HepG2 (cell line): ENCODE data around the gene TOMM20. TPM values are rescaled to one million over a fixed set of nuclear protein-coding genes. Genes with fewer than 3 reads are reported as not detected.
A peak's percentile ranks its signal among the peaks of the same experiment; 100 is the strongest.

Experiments
- JUN ChIP-seq: sonication (generic); formaldehyde crosslinking; IDR thresholded peaks from 2 replicates; pipeline ENCODE4 v1.4.0; 2020; ENCODE audit warnings: mild to moderate bottlenecking, missing genetic modification reagents
- RAD51 ChIP-seq: fragments of 450-650 bp; IDR thresholded peaks from 2 replicates; pipeline ENCODE4 v1.6.1; 2016; ENCODE audit warnings: borderline replicate concordance
- SAFB2 ChIP-seq: sonication (generic); formaldehyde crosslinking; IDR thresholded peaks from 2 replicates; pipeline ENCODE4 v1.5.1; 2020; ENCODE audit warnings: missing genetic modification reagents, low read depth, mild to moderate bottlenecking, borderline replicate concordance
- SMYD3 ChIP-seq: sonication (generic); formaldehyde crosslinking; IDR thresholded peaks from 2 replicates; pipeline ENCODE4 v1.8.1; 2023; ENCODE audit warnings: mild to moderate bottlenecking, missing genetic modification reagents
- SUZ12 ChIP-seq: fragments of 150-350 bp; IDR thresholded peaks from 2 replicates; pipeline ENCODE4 v1.6.1; 2014; ENCODE audit warnings: low read depth, low read length
- TBX3 ChIP-seq: fragments of 450-650 bp; IDR thresholded peaks from 2 replicates; pipeline ENCODE4 v1.6.1; 2017; ENCODE audit warnings: antibody characterized with exemption, mild to moderate bottlenecking, inconsistent platforms, borderline replicate concordance
- ZFP36L2 ChIP-seq: sonication (generic); formaldehyde crosslinking; IDR thresholded peaks from 2 replicates; pipeline ENCODE4 v1.4.0; 2020; ENCODE audit warnings: missing genetic modification reagents
- ZNF225 ChIP-seq: sonication (generic); formaldehyde crosslinking; IDR thresholded peaks from 2 replicates; pipeline ENCODE4 v1.4.0; 2020; ENCODE audit warnings: mild to moderate bottlenecking, missing genetic modification reagents
- ZNF44 ChIP-seq: sonication (generic); formaldehyde crosslinking; IDR thresholded peaks from 2 replicates; pipeline ENCODE4 v1.5.1; 2020; ENCODE audit warnings: mild to moderate bottlenecking, missing genetic modification reagents
- ZNF484 ChIP-seq: sonication (generic); formaldehyde crosslinking; IDR thresholded peaks from 2 replicates; pipeline ENCODE4 v1.5.1; 2020; ENCODE audit warnings: mild to moderate bottlenecking, low read depth, missing genetic modification reagents, borderline replicate concordance
- ZNF615 ChIP-seq: sonication (generic); formaldehyde crosslinking; IDR thresholded peaks from 2 replicates; pipeline ENCODE4 v1.5.0; 2020; ENCODE audit warnings: mild to moderate bottlenecking, missing genetic modification reagents, borderline replicate concordance
- ZZZ3 ChIP-seq: sonication (generic); formaldehyde crosslinking; IDR thresholded peaks from 2 replicates; pipeline ENCODE4 v1.4.0; 2020; ENCODE audit warnings: missing genetic modification reagents, mild to moderate bottlenecking, borderline replicate concordance
- polyA plus RNA-seq, 8 experiments: library from polyadenylated mRNA; depleted of rRNA in 3 of 8; stranded (reverse) in 7 of 8; unstranded in 1 of 8; fragments of >200 nt; fragmentation: Illumina TruSeq in 4 of 8; extraction: Trizol in 4 of 8; gene quantifications; 2 replicates each; pipeline versions ENCODE4 v1.2.1 to v1.2.3, GENCODE V29; 2011 to 2016; ENCODE audit warnings: low read depth in 4 of 8, missing spikeins in 1 of 8, mixed read lengths in 1 of 8; ENCODE audit not compliant: insufficient read depth in 1 of 8
- total RNA-seq, 5 experiments: library from RNA; depleted of rRNA; stranded (reverse); fragments of >200 nt; fragmentation: Illumina TruSeq; extraction: Trizol; gene quantifications; 2 replicates each; pipeline ENCODE4 v1.2.3, GENCODE V29; 2016; ENCODE audit warnings: low read depth in 1 of 5
- TF ChIP-seq, protein P1 (sequence below): IDR thresholded peaks from 2 replicates; pipeline ENCODE4 v1.6.1; 2016
- TF ChIP-seq, protein P2 (sequence below): sonication (generic); formaldehyde crosslinking; IDR thresholded peaks from 2 replicates; pipeline ENCODE4 v1.8.0; 2022; ENCODE audit warnings: missing genetic modification reagents, low read depth, mild to moderate bottlenecking, borderline replicate concordance
- TF ChIP-seq, protein P3 (sequence below): sonication (generic); formaldehyde crosslinking; IDR thresholded peaks from 2 replicates; pipeline ENCODE4 v1.4.0; 2020; ENCODE audit warnings: missing genetic modification reagents
- TF ChIP-seq, protein P4 (sequence below): sonication (generic); formaldehyde crosslinking; conservative IDR thresholded peaks from 2 replicates; pipeline ENCODE4 v1.5.0; 2020; ENCODE audit warnings: missing genetic modification reagents
- TF ChIP-seq, protein P5 (sequence below): sonication (generic); IDR thresholded peaks from 2 replicates; pipeline ENCODE4 v1.6.1; 2016; ENCODE audit warnings: low read depth, borderline replicate concordance

Gene TOMM20
- total and polyA plus RNA-seq, 2 of the 13 experiments (the other 11 are each of a cell fraction or from before 2014, with no cell fraction given) = 153 to 376 TPM

DNA sequence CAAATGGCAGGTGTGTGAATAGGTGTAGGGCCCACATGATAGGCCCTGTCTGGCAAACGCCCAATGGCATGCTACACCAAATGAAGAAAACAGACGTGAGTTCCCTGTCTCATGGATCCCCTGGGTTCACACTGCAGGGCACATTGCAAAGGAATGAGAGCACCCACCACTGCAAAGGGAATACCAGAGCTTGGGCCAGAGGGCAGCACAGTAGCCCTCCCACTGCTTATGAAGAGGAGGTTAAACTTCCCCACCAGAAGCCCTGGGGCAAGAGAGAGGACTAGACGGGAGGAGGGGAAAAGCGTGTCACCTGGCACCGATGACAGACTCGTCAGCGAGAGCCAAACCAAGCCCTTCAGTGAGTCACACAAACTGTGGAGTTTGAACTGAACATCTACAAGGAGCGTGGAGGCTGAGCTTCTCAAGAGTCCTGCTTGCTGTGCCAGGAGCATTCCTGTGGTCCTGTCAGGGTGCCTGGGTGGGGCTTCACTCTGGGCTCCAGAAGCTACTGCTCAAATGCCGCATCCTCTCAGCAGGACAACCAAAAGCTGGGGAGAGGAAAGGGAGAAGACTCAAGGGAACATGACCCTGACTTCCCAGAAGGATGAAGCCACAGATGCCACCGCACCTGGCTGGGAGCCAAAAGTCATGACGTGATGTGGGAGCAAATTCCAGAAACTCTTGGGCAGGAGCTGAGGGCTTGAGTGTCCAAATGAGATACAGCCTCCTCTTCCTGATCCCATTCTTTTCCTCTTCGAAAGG, 61.1 kb downstream of the TOMM20 start (continued):
- TF ChIP-seq, protein P1, sequence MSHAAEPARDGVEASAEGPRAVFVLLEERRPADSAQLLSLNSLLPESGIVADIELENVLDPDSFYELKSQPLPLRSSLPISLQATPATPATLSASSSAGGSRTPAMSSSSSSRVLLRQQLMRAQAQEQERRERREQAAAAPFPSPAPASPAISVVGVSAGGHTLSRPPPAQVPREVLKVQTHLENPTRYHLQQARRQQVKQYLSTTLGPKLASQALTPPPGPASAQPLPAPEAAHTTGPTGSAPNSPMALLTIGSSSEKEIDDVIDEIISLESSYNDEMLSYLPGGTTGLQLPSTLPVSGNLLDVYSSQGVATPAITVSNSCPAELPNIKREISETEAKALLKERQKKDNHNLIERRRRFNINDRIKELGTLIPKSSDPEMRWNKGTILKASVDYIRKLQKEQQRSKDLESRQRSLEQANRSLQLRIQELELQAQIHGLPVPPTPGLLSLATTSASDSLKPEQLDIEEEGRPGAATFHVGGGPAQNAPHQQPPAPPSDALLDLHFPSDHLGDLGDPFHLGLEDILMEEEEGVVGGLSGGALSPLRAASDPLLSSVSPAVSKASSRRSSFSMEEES (CRISPR knock-in tag) = no peak
- TF ChIP-seq ZNF615 (CRISPR knock-in tag) (no peak), RAD51 (no peak), ZNF44 (no peak), SMYD3 (CRISPR knock-in tag) (no peak), ZNF484 (CRISPR knock-in tag) (no peak), TBX3 (no peak), SUZ12 (no peak), ZFP36L2 (no peak), JUN (CRISPR knock-in tag) (0 out of 2 replicates have a peak, but pooled peaks have one; percentile 55), SAFB2 (no peak), ZZZ3 (CRISPR knock-in tag) (no peak), ZNF225 (CRISPR knock-in tag) (no peak)
- TF ChIP-seq, protein P2, sequence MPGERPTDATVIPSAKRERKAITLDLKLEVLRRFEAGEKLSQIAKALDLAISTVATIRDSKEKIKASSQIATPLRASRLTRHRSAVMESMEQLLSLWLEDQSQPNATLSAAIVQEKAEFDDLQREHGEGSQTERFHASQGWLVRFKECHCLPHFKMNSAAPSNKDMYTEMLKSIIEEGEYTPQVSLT (CRISPR knock-in tag) = no peak
- TF ChIP-seq, protein P3, sequence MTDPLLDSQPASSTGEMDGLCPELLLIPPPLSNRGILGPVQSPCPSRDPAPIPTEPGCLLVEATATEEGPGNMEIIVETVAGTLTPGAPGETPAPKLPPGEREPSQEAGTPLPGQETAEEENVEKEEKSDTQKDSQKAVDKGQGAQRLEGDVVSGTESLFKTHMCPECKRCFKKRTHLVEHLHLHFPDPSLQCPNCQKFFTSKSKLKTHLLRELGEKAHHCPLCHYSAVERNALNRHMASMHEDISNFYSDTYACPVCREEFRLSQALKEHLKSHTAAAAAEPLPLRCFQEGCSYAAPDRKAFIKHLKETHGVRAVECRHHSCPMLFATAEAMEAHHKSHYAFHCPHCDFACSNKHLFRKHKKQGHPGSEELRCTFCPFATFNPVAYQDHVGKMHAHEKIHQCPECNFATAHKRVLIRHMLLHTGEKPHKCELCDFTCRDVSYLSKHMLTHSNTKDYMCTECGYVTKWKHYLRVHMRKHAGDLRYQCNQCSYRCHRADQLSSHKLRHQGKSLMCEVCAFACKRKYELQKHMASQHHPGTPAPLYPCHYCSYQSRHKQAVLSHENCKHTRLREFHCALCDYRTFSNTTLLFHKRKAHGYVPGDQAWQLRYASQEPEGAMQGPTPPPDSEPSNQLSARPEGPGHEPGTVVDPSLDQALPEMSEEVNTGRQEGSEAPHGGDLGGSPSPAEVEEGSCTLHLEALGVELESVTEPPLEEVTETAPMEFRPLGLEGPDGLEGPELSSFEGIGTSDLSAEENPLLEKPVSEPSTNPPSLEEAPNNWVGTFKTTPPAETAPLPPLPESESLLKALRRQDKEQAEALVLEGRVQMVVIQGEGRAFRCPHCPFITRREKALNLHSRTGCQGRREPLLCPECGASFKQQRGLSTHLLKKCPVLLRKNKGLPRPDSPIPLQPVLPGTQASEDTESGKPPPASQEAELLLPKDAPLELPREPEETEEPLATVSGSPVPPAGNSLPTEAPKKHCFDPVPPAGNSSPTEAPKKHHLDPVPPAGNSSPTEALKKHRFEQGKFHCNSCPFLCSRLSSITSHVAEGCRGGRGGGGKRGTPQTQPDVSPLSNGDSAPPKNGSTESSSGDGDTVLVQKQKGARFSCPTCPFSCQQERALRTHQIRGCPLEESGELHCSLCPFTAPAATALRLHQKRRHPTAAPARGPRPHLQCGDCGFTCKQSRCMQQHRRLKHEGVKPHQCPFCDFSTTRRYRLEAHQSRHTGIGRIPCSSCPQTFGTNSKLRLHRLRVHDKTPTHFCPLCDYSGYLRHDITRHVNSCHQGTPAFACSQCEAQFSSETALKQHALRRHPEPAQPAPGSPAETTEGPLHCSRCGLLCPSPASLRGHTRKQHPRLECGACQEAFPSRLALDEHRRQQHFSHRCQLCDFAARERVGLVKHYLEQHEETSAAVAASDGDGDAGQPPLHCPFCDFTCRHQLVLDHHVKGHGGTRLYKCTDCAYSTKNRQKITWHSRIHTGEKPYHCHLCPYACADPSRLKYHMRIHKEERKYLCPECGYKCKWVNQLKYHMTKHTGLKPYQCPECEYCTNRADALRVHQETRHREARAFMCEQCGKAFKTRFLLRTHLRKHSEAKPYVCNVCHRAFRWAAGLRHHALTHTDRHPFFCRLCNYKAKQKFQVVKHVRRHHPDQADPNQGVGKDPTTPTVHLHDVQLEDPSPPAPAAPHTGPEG = no peak
- TF ChIP-seq, protein P4, sequence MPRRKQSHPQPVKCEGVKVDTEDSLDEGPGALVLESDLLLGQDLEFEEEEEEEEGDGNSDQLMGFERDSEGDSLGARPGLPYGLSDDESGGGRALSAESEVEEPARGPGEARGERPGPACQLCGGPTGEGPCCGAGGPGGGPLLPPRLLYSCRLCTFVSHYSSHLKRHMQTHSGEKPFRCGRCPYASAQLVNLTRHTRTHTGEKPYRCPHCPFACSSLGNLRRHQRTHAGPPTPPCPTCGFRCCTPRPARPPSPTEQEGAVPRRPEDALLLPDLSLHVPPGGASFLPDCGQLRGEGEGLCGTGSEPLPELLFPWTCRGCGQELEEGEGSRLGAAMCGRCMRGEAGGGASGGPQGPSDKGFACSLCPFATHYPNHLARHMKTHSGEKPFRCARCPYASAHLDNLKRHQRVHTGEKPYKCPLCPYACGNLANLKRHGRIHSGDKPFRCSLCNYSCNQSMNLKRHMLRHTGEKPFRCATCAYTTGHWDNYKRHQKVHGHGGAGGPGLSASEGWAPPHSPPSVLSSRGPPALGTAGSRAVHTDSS (CRISPR knock-in tag) = no peak
- TF ChIP-seq, protein P5, sequence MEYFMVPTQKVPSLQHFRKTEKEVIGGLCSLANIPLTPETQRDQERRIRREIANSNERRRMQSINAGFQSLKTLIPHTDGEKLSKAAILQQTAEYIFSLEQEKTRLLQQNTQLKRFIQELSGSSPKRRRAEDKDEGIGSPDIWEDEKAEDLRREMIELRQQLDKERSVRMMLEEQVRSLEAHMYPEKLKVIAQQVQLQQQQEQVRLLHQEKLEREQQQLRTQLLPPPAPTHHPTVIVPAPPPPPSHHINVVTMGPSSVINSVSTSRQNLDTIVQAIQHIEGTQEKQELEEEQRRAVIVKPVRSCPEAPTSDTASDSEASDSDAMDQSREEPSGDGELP = no peak
